GM12875 (cell line): ENCODE data around the gene RGS7.

Experiments used
- H3K4me3 ChIP-seq: one replicate; pipeline ENCODE4 v1.5.1; 2011; ENCODE audit warnings: low read depth, low read length, control low read depth
- TF ChIP-seq, protein P1 (sequence below): IDR thresholded peaks from 2 replicates; pipeline ENCODE4 v1.5.1; 2011; ENCODE audit warnings: low read depth, mild to moderate bottlenecking, control low read depth, inconsistent platforms, low read length, moderate library complexity, borderline replicate concordance; ENCODE audit not compliant: insufficient read depth

The RGS7 gene

DNA sequence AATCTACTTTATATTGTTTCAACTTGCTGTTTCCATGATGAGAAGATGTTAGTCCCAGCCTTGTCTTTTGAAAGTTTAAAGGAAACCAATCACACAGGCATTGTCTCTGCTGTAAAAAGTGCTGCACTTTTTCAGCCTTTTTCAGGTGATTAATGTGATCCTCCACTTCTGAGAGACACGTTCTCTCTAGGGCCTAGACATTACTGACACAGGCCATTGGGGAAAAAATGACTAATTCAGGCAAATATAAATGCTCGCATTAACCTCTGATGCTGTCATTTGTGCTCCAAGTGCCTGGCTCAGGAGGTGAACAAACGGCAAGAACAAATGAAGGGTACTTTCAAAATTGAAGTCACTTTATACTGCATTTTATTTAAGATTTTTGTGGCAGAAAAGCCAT, 32.4 kb upstream of the RGS7 start:
- TF ChIP-seq, protein P1, sequence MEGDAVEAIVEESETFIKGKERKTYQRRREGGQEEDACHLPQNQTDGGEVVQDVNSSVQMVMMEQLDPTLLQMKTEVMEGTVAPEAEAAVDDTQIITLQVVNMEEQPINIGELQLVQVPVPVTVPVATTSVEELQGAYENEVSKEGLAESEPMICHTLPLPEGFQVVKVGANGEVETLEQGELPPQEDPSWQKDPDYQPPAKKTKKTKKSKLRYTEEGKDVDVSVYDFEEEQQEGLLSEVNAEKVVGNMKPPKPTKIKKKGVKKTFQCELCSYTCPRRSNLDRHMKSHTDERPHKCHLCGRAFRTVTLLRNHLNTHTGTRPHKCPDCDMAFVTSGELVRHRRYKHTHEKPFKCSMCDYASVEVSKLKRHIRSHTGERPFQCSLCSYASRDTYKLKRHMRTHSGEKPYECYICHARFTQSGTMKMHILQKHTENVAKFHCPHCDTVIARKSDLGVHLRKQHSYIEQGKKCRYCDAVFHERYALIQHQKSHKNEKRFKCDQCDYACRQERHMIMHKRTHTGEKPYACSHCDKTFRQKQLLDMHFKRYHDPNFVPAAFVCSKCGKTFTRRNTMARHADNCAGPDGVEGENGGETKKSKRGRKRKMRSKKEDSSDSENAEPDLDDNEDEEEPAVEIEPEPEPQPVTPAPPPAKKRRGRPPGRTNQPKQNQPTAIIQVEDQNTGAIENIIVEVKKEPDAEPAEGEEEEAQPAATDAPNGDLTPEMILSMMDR: no peak
- no peak overlapping the region for H3K4me3 ChIP-seq

DNA sequence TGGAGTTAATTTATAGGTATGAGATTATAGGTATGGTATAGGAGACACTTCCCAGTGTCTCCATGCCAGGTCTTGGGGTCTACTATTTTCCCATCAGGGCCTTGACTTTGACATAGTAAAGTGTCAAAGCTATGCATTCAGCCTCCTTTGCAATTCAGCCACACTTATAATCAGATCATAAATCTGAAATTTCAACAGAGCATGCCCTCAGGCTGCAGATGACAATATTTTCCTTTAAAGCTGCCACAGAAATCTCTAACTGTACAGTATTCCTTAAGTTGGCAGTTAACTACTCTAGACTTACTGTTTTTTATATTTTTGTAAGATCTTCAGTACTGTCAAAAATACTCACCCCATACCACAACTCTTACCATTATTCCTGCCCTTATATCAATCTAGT, 30.2 kb upstream of the RGS7 start:
- no peak overlapping the region for H3K4me3 ChIP-seq
- TF ChIP-seq, protein P1: no peak

DNA sequence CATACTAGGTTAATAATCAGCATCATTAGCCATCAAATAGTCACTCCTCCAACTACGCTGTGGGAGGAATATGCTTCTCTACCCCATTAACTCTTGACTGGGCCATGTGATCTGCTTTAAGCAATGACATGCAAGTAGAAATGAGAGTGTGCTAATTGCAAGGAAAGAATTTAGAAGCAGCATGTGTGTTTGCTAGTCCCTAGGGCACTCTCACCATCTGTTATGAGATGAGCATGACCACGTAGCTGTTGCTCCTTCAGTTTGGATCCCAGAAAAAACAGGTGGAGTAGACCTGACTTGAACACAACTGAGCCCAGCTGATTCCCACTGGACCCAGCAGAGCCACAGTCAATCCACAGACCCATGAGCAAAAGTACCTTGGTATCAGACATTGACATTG, 19.7 kb upstream of the RGS7 start:
- TF ChIP-seq, protein P1: no peak
- no peak overlapping the region for H3K4me3 ChIP-seq

GRCh38 chr1:241375886-241376285, 18.9 kb upstream of the RGS7 start:
- TF ChIP-seq, protein P1: no peak
- no peak overlapping the region for H3K4me3 ChIP-seq

DNA sequence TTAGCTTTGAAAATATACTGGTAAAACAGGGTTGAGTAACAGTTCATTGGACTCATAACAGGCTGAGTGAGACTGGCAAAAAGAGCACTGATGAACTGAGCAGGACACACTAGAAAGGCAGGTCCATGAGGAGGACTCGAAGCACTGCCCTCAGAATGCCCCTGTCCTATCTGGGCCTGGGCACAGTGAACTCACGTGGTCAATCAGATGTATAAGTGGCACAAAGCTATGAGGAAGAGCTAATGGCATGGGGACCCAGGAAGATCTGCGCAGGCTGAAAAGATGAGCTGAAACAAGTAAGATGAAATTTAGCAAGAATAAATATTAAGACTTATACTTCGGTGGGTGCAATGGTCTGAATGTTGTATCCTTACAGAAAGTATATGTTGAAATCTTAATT, 9.2 kb upstream of the RGS7 start:
- TF ChIP-seq, protein P1: no peak
- no peak overlapping the region for H3K4me3 ChIP-seq

GRCh38 chr1:241362350-241362749, 5.3 kb upstream of the RGS7 start:
- H3K4me3 ChIP-seq: no peak overlapping the region
- TF ChIP-seq, protein P1: no peak

GRCh38 chr1:241357366-241358340, 648 bp upstream of the RGS7 start:
- no peak overlapping the region for H3K4me3 ChIP-seq
- TF ChIP-seq, protein P1: no peak
